K562 (cell line): ENCODE results near the gene HMBS. TPM values are rescaled to one million over a fixed set of nuclear protein-coding genes. Genes with fewer than 3 reads are reported as not detected.

Experiments used
- FOXK2 ChIP-seq, 2 experiments: fragments of 450-650 bp; IDR thresholded peaks in 1 of 2; conservative IDR thresholded peaks in 1 of 2; 2 replicates each; pipeline ENCODE4 v1.6.1; 2016; ENCODE audit warnings: low read depth in 2 of 2, mild to moderate bottlenecking in 1 of 2
- GABPB1 ChIP-seq: sonication (generic); formaldehyde crosslinking; IDR thresholded peaks from 2 replicates; pipeline ENCODE4 v1.8.0; 2022; ENCODE audit warnings: mild to moderate bottlenecking, missing genetic modification reagents
- PHF21A ChIP-seq: fragments of 450-650 bp; IDR thresholded peaks from 2 replicates; pipeline ENCODE4 v1.6.1; 2017; ENCODE audit warnings: low read depth, borderline replicate concordance
- RBFOX2 ChIP-seq: fragments of 200-400 bp; formaldehyde crosslinking; IDR thresholded peaks from 2 replicates; pipeline ENCODE4 v1.6.1; 2017; ENCODE audit warnings: low read depth, mild to moderate bottlenecking, low read length, moderate library complexity
- SREBF1 ChIP-seq: fragments of 150-350 bp; IDR thresholded peaks from 2 replicates; pipeline ENCODE4 v1.6.1; 2014; ENCODE audit warnings: antibody characterized with exemption, low read depth, low read length, borderline replicate concordance
- TBL1XR1 ChIP-seq, 2 experiments: IDR thresholded peaks; 2 replicates each; pipeline ENCODE4 v1.6.1; 2012; ENCODE audit warnings: improper control_type of control experiment in 2 of 2, low read length in 2 of 2, mild to moderate bottlenecking in 1 of 2
- polyA plus RNA-seq, 8 experiments: library from polyadenylated mRNA; depleted of rRNA in 4 of 8; stranded (reverse) in 5 of 8; unstranded in 3 of 8; fragments of >200 nt; fragmentation: Nextera tagmentation in 2 of 8; fragmentation: Illumina TruSeq in 1 of 8; extraction: Ambion mirVana in 2 of 8; extraction: Trizol in 1 of 8; gene quantifications; 2 replicates each; pipeline versions ENCODE4 v1.2.1 to v1.2.3, GENCODE V29; 2011 to 2014; ENCODE audit warnings: inconsistent platforms in 1 of 8, missing spikeins in 1 of 8
- total RNA-seq, 7 experiments: library from RNA; depleted of rRNA in 6 of 7; stranded (reverse); fragments of >200 nt in 6 of 7; fragmentation: Illumina TruSeq in 2 of 7; extraction: Trizol in 2 of 7; gene quantifications; 2 replicates each; pipeline versions ENCODE4 v1.2.1 to v1.2.3, GENCODE V29; 2011 to 2021; ENCODE audit warnings: low replicate concordance in 1 of 7
- TF ChIP-seq, protein P1 (sequence below): fragments of 450-650 bp; IDR thresholded peaks from 2 replicates; pipeline ENCODE4 v1.6.1; 2016; ENCODE audit warnings: antibody characterized with exemption
- TF ChIP-seq, protein P2 (sequence below): fragments of 200-600 bp; sonication (generic); IDR thresholded peaks from one replicate; pipeline ENCODE4 v1.6.1; 2012; ENCODE audit warnings: mild to moderate bottlenecking, low read depth, low read length, inconsistent platforms

The HMBS gene
- total and polyA plus RNA-seq, 9 of the 15 experiments (the other 6 are each of a cell fraction or from before 2014, with no cell fraction given), result 56.9 to 385 (median 286) TPM

DNA sequence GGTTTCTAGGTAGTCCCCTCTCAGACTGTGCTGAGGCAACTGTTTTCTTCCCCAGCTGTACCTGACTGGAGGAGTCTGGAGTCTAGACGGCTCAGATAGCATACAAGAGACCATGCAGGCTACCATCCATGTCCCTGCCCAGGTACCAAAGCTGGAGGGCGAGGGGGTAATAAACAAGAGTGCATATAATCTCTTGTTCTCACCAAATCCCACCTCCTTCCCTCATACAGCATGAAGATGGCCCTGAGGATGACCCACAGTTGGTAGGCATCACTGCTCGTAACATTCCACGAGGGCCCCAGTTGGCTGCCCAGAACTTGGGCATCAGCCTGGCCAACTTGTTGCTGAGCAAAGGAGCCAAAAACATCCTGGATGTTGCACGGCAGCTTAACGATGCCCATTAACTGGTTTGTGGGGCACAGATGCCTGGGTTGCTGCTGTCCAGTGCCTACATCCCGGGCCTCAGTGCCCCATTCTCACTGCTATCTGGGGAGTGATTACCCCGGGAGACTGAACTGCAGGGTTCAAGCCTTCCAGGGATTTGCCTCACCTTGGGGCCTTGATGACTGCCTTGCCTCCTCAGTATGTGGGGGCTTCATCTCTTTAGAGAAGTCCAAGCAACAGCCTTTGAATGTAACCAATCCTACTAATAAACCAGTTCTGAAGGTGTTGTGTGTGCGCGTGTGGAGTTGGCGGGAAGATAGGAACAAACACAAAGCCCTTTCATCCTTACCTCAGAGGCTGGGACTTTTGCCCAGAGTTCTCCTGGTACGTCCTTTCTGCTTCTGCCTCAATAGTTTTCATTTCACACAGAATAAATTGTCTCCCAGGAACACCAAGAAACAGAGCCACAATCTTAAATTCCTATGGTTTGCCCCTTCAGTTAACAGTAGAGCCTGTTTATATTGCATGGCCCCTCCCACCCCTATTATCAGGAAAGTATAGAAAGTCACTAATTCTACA, 8.5 kb downstream of the HMBS start (continued):
- TF ChIP-seq, protein P1, sequence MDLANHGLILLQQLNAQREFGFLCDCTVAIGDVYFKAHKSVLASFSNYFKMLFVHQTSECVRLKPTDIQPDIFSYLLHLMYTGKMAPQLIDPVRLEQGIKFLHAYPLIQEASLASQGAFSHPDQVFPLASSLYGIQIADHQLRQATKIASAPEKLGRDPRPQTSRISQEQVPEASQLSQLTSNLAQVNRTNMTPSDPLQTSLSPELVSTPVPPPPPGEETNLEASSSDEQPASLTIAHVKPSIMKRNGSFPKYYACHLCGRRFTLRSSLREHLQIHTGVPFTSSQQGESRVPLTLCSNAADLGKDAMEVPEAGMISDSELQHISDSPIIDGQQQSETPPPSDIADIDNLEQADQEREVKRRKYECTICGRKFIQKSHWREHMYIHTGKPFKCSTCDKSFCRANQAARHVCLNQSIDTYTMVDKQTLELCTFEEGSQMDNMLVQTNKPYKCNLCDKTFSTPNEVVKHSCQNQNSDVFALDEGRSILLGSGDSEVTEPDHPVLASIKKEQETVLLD, result no peak
- TF ChIP-seq TBL1XR1 (IDR thresholded peaks at IDR 0.05; ENCODE audit: low read length in 2 of 2) (peak in 1 of 2 experiments; percentile 23; a peak in 1 of 4 replicates), GABPB1 (CRISPR knock-in tag) (no peak), SREBF1 (no peak), RBFOX2 (peak; percentile 64), FOXK2 (conservative IDR thresholded peaks at IDR 0.05 in 1 of 2, IDR thresholded peaks at IDR 0.05 in 1 of 2; ENCODE audit: low read depth in 2 of 2) (peak; percentile 28 to 54; a peak in 1 of 4 replicates), PHF21A (no peak)
- TF ChIP-seq, protein P2, sequence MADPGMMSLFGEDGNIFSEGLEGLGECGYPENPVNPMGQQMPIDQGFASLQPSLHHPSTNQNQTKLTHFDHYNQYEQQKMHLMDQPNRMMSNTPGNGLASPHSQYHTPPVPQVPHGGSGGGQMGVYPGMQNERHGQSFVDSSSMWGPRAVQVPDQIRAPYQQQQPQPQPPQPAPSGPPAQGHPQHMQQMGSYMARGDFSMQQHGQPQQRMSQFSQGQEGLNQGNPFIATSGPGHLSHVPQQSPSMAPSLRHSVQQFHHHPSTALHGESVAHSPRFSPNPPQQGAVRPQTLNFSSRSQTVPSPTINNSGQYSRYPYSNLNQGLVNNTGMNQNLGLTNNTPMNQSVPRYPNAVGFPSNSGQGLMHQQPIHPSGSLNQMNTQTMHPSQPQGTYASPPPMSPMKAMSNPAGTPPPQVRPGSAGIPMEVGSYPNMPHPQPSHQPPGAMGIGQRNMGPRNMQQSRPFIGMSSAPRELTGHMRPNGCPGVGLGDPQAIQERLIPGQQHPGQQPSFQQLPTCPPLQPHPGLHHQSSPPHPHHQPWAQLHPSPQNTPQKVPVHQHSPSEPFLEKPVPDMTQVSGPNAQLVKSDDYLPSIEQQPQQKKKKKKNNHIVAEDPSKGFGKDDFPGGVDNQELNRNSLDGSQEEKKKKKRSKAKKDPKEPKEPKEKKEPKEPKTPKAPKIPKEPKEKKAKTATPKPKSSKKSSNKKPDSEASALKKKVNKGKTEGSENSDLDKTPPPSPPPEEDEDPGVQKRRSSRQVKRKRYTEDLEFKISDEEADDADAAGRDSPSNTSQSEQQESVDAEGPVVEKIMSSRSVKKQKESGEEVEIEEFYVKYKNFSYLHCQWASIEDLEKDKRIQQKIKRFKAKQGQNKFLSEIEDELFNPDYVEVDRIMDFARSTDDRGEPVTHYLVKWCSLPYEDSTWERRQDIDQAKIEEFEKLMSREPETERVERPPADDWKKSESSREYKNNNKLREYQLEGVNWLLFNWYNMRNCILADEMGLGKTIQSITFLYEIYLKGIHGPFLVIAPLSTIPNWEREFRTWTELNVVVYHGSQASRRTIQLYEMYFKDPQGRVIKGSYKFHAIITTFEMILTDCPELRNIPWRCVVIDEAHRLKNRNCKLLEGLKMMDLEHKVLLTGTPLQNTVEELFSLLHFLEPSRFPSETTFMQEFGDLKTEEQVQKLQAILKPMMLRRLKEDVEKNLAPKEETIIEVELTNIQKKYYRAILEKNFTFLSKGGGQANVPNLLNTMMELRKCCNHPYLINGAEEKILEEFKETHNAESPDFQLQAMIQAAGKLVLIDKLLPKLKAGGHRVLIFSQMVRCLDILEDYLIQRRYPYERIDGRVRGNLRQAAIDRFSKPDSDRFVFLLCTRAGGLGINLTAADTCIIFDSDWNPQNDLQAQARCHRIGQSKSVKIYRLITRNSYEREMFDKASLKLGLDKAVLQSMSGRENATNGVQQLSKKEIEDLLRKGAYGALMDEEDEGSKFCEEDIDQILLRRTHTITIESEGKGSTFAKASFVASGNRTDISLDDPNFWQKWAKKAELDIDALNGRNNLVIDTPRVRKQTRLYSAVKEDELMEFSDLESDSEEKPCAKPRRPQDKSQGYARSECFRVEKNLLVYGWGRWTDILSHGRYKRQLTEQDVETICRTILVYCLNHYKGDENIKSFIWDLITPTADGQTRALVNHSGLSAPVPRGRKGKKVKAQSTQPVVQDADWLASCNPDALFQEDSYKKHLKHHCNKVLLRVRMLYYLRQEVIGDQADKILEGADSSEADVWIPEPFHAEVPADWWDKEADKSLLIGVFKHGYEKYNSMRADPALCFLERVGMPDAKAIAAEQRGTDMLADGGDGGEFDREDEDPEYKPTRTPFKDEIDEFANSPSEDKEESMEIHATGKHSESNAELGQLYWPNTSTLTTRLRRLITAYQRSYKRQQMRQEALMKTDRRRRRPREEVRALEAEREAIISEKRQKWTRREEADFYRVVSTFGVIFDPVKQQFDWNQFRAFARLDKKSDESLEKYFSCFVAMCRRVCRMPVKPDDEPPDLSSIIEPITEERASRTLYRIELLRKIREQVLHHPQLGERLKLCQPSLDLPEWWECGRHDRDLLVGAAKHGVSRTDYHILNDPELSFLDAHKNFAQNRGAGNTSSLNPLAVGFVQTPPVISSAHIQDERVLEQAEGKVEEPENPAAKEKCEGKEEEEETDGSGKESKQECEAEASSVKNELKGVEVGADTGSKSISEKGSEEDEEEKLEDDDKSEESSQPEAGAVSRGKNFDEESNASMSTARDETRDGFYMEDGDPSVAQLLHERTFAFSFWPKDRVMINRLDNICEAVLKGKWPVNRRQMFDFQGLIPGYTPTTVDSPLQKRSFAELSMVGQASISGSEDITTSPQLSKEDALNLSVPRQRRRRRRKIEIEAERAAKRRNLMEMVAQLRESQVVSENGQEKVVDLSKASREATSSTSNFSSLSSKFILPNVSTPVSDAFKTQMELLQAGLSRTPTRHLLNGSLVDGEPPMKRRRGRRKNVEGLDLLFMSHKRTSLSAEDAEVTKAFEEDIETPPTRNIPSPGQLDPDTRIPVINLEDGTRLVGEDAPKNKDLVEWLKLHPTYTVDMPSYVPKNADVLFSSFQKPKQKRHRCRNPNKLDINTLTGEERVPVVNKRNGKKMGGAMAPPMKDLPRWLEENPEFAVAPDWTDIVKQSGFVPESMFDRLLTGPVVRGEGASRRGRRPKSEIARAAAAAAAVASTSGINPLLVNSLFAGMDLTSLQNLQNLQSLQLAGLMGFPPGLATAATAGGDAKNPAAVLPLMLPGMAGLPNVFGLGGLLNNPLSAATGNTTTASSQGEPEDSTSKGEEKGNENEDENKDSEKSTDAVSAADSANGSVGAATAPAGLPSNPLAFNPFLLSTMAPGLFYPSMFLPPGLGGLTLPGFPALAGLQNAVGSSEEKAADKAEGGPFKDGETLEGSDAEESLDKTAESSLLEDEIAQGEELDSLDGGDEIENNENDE, result no peak
